ENCODE measurements around the gene HOXB9. TPM values are rescaled to one million over a fixed set of nuclear protein-coding genes. Genes with fewer than 3 reads are reported as not detected.

HOXB9 gene
- total and polyA plus RNA-seq, 9 of the 15 experiments (the other 6 are each of a cell fraction or from before 2014, with no cell fraction given), result 3.1 to 196 (median 77.6) TPM

DNA sequence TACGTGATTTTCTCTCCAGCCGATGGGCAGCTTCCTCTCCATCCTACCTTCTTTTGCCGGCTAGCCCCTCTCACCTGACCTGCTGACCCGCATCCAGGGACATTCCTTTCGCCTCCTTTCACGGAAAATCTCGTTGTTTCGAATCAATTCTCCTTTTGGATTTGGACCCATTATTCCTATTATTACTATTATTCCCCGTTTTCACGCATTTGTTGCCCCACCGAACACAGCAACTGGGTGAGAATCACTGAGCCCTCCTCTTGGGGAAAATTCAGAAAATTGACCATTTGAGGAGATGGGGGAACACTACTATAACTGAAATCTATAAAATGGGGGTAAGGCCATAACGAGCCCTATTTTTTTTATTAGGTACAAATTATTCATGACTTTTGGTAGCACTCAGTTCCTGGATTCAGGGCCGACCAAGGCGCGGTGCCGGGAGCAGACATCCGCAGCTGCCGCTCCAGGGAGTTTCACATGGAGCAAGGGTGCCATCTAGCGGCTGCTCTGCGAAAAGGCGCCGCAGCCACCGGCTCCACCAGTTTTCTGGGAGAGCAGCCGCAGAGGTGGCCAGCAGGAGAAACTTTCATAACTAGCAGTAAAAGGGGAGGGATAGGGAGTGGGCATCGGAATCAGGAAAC, 7.8 kb downstream of the HOXB9 start (continued):
- TF ChIP-seq SREBF1 (IDR thresholded peaks at IDR 0.05; ENCODE audit: borderline replicate concordance, low read depth, low read length) (no peak), SMC3 (conservative IDR thresholded peaks at IDR 0.05; ENCODE audit: insufficient read depth, low read depth, low read length) (peak; percentile 90), BRF1 (IDR thresholded peaks at IDR 0.05; ENCODE audit: borderline replicate concordance, extremely low read depth, insufficient read length) (no peak), SREBF2 (CRISPR knock-in tag; IDR thresholded peaks at IDR 0.05) (no peak), KLF16 (IDR thresholded peaks at IDR 0.05) (0 out of 2 replicates have a peak, but pooled peaks have one; percentile 25), SPI1 (IDR thresholded peaks at IDR 0.05; ENCODE audit: borderline replicate concordance, low read depth, low read length) (no peak), GATA2 (CRISPR knock-in tag; IDR thresholded peaks at IDR 0.05) (no peak), FUS (optimal IDR thresholded peaks at IDR 0.05; ENCODE audit: low read depth, low read length) (no peak), ZBTB7A (IDR thresholded peaks at IDR 0.05; ENCODE audit: borderline replicate concordance, control insufficient read depth, low read depth, low read length) (0 out of 2 replicates have a peak, but pooled peaks have one; percentile 6), RBM34 (IDR thresholded peaks at IDR 0.05; ENCODE audit: borderline replicate concordance, insufficient read depth, low read length) (no peak), ZNF184 (CRISPR knock-in tag; IDR thresholded peaks at IDR 0.05) (no peak), NUFIP1 (IDR thresholded peaks at IDR 0.05; ENCODE audit: partially characterized antibody) (no peak)
- TF ChIP-seq, protein P1, sequence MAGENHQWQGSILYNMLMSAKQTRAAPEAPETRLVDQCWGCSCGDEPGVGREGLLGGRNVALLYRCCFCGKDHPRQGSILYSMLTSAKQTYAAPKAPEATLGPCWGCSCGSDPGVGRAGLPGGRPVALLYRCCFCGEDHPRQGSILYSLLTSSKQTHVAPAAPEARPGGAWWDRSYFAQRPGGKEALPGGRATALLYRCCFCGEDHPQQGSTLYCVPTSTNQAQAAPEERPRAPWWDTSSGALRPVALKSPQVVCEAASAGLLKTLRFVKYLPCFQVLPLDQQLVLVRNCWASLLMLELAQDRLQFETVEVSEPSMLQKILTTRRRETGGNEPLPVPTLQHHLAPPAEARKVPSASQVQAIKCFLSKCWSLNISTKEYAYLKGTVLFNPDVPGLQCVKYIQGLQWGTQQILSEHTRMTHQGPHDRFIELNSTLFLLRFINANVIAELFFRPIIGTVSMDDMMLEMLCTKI (IDR thresholded peaks at IDR 0.05; ENCODE audit: partially characterized antibody), result no peak
- TF ChIP-seq, protein P2, sequence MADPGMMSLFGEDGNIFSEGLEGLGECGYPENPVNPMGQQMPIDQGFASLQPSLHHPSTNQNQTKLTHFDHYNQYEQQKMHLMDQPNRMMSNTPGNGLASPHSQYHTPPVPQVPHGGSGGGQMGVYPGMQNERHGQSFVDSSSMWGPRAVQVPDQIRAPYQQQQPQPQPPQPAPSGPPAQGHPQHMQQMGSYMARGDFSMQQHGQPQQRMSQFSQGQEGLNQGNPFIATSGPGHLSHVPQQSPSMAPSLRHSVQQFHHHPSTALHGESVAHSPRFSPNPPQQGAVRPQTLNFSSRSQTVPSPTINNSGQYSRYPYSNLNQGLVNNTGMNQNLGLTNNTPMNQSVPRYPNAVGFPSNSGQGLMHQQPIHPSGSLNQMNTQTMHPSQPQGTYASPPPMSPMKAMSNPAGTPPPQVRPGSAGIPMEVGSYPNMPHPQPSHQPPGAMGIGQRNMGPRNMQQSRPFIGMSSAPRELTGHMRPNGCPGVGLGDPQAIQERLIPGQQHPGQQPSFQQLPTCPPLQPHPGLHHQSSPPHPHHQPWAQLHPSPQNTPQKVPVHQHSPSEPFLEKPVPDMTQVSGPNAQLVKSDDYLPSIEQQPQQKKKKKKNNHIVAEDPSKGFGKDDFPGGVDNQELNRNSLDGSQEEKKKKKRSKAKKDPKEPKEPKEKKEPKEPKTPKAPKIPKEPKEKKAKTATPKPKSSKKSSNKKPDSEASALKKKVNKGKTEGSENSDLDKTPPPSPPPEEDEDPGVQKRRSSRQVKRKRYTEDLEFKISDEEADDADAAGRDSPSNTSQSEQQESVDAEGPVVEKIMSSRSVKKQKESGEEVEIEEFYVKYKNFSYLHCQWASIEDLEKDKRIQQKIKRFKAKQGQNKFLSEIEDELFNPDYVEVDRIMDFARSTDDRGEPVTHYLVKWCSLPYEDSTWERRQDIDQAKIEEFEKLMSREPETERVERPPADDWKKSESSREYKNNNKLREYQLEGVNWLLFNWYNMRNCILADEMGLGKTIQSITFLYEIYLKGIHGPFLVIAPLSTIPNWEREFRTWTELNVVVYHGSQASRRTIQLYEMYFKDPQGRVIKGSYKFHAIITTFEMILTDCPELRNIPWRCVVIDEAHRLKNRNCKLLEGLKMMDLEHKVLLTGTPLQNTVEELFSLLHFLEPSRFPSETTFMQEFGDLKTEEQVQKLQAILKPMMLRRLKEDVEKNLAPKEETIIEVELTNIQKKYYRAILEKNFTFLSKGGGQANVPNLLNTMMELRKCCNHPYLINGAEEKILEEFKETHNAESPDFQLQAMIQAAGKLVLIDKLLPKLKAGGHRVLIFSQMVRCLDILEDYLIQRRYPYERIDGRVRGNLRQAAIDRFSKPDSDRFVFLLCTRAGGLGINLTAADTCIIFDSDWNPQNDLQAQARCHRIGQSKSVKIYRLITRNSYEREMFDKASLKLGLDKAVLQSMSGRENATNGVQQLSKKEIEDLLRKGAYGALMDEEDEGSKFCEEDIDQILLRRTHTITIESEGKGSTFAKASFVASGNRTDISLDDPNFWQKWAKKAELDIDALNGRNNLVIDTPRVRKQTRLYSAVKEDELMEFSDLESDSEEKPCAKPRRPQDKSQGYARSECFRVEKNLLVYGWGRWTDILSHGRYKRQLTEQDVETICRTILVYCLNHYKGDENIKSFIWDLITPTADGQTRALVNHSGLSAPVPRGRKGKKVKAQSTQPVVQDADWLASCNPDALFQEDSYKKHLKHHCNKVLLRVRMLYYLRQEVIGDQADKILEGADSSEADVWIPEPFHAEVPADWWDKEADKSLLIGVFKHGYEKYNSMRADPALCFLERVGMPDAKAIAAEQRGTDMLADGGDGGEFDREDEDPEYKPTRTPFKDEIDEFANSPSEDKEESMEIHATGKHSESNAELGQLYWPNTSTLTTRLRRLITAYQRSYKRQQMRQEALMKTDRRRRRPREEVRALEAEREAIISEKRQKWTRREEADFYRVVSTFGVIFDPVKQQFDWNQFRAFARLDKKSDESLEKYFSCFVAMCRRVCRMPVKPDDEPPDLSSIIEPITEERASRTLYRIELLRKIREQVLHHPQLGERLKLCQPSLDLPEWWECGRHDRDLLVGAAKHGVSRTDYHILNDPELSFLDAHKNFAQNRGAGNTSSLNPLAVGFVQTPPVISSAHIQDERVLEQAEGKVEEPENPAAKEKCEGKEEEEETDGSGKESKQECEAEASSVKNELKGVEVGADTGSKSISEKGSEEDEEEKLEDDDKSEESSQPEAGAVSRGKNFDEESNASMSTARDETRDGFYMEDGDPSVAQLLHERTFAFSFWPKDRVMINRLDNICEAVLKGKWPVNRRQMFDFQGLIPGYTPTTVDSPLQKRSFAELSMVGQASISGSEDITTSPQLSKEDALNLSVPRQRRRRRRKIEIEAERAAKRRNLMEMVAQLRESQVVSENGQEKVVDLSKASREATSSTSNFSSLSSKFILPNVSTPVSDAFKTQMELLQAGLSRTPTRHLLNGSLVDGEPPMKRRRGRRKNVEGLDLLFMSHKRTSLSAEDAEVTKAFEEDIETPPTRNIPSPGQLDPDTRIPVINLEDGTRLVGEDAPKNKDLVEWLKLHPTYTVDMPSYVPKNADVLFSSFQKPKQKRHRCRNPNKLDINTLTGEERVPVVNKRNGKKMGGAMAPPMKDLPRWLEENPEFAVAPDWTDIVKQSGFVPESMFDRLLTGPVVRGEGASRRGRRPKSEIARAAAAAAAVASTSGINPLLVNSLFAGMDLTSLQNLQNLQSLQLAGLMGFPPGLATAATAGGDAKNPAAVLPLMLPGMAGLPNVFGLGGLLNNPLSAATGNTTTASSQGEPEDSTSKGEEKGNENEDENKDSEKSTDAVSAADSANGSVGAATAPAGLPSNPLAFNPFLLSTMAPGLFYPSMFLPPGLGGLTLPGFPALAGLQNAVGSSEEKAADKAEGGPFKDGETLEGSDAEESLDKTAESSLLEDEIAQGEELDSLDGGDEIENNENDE (IDR thresholded peaks at IDR 0.05; ENCODE audit: low read depth, low read length), result no peak
- TF ChIP-seq, protein P3, sequence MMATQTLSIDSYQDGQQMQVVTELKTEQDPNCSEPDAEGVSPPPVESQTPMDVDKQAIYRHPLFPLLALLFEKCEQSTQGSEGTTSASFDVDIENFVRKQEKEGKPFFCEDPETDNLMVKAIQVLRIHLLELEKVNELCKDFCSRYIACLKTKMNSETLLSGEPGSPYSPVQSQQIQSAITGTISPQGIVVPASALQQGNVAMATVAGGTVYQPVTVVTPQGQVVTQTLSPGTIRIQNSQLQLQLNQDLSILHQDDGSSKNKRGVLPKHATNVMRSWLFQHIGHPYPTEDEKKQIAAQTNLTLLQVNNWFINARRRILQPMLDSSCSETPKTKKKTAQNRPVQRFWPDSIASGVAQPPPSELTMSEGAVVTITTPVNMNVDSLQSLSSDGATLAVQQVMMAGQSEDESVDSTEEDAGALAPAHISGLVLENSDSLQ (IDR thresholded peaks at IDR 0.05), result no peak

Data from K562 (cell line).